Adrenal gland (tissue), 5 donors: ENCODE measurements around the gene CHL1.

Experiments used
- CTCF ChIP-seq, 6 experiments: fragments of 450-650 bp in 4 of 6; fragments of 200-600 bp in 2 of 6; sonication (generic) in 1 of 6; IDR thresholded peaks; 1 replicate in 5 of 6; 2 replicates in 1 of 6; pipeline versions ENCODE4 v1.5.1 to v1.8.0; 2016 to 2021; ENCODE audit warnings: antibody characterized with exemption in 6 of 6, mild to moderate bottlenecking in 2 of 6, moderate library complexity in 1 of 6
- POLR2A ChIP-seq, 2 donors: fragments of 450-650 bp; IDR thresholded peaks; one replicate each; pipeline ENCODE4 v1.6.1; 2017; ENCODE audit warnings: antibody characterized with exemption in 2 of 2, mild to moderate bottlenecking in 2 of 2, moderate library complexity in 1 of 2
- donor health status: DM: no; HTN: no; CAD: no.

- TF ChIP-seq CTCF (IDR thresholded peaks at IDR 0.05): no peak
- TF ChIP-seq POLR2A (IDR thresholded peaks at IDR 0.05): no peak
Observed at GRCh38 chr3:256501-256900, 59.9 kb downstream of the CHL1 start.
